Left ventricle myocardium inferior (tissue), 1 donor: ENCODE data around the gene KRT77. TPM values are rescaled to one million over a fixed set of nuclear protein-coding genes. Genes with fewer than 3 reads are reported as not detected.

Source experiments
- DNase-seq: peaks from one replicate; pipeline ENCODE4 v3.0.0-alpha.2; 2020
- H3K27ac ChIP-seq: fragments of 200-600 bp; replicated peaks from 2 replicates; pipeline ENCODE4 v1.8.0; 2021
- H3K27me3 ChIP-seq: fragments of 200-600 bp; 2 replicates; pipeline ENCODE4 v1.8.0; 2021; ENCODE audit warnings: low read depth
- H3K36me3 ChIP-seq: fragments of 200-600 bp; 2 replicates; pipeline ENCODE4 v1.8.0; 2021
- H3K4me1 ChIP-seq: fragments of 200-600 bp; 2 replicates; pipeline ENCODE4 v1.8.0; 2021
- H3K4me3 ChIP-seq: fragments of 200-600 bp; 2 replicates; pipeline ENCODE4 v1.8.0; 2021; ENCODE audit warnings: mild to moderate bottlenecking, moderate library complexity
- H3K9me3 ChIP-seq: fragments of 200-600 bp; replicated peaks from 2 replicates; pipeline ENCODE4 v1.8.0; 2021
- CTCF ChIP-seq: fragments of 200-600 bp; IDR thresholded peaks from 2 replicates; pipeline ENCODE4 v1.8.0; 2021; ENCODE audit warnings: antibody characterized with exemption, mild to moderate bottlenecking, borderline replicate concordance
- intact Hi-C: fragments of 100-400 bp; cut with micrococcal nuclease; formaldehyde crosslinking; loops from one replicate; pipeline ENCODE4 v1.11.0; 2022
- total RNA-seq: library from RNA; stranded (reverse); fragmentation: NEBNext Ultra II Directional; extraction: Animal tissue kit (Norgen Biotek cat#: 25700); gene quantifications from one replicate; pipeline ENCODE4 v1.2.1, GENCODE V29; 2021
- donor health status: DM: no; HTN: yes; CAD: no; lungs with severe emphysema.

Gene KRT77
- total RNA-seq, 1 donor from 2014 or later = not detected

GRCh38 chr12:52667509-52667908 is 35.8 kb downstream of the KRT77 start:
- no peak overlapping the region for H3K4me3 ChIP-seq
- intact Hi-C loops = no loop called here
- H3K9me3 ChIP-seq = no peaks in the 10 kb centered on the region
- H3K4me1 ChIP-seq = peaks cover under 1% of the 10 kb centered on the region
- peaks cover 50% of the 10 kb centered on the region for H3K27me3 ChIP-seq
- no peaks in the 10 kb centered on the region for H3K36me3 ChIP-seq
- peak; percentile 50 for TF ChIP-seq CTCF
- no peak overlapping the region for H3K27ac ChIP-seq
- DNase-seq = no peak

- no peaks in the 10 kb centered on the region for H3K9me3 ChIP-seq
- no peak for DNase-seq
- no peak overlapping the region for H3K27ac ChIP-seq
- intact Hi-C loops = no loop called here
- H3K36me3 ChIP-seq = no peaks in the 10 kb centered on the region
- H3K27me3 ChIP-seq = peaks cover 55% of the 10 kb centered on the region
- H3K4me3 ChIP-seq = no peak overlapping the region
- no peak for TF ChIP-seq CTCF
- H3K4me1 ChIP-seq = peaks cover 7% of the 10 kb centered on the region
Observed at GRCh38 chr12:52666471-52666870, 36.9 kb downstream of the KRT77 start.

GRCh38 chr12:52663420-52663819 is 39.9 kb downstream of the KRT77 start:
- DNase-seq = no peak
- peaks cover 7% of the 10 kb centered on the region for H3K4me1 ChIP-seq
- intact Hi-C loops = no loop called here
- no peak for TF ChIP-seq CTCF
- no peak overlapping the region for H3K4me3 ChIP-seq
- no peak overlapping the region for H3K27ac ChIP-seq
- H3K9me3 ChIP-seq = no peaks in the 10 kb centered on the region
- H3K36me3 ChIP-seq = no peaks in the 10 kb centered on the region
- peaks cover 50% of the 10 kb centered on the region for H3K27me3 ChIP-seq

GRCh38 chr12:52662918-52663229 is 40.5 kb downstream of the KRT77 start:
- no peaks in the 10 kb centered on the region for H3K36me3 ChIP-seq
- intact Hi-C loops = no loop called here
- DNase-seq = no peak
- H3K27me3 ChIP-seq = peaks cover 50% of the 10 kb centered on the region
- no peaks in the 10 kb centered on the region for H3K9me3 ChIP-seq
- H3K4me1 ChIP-seq = peaks cover 7% of the 10 kb centered on the region
- TF ChIP-seq CTCF = no peak
- no peak overlapping the region for H3K27ac ChIP-seq
- no peak overlapping the region for H3K4me3 ChIP-seq

- no peaks in the 10 kb centered on the region for H3K9me3 ChIP-seq
- peaks cover 50% of the 10 kb centered on the region for H3K27me3 ChIP-seq
- H3K27ac ChIP-seq = no peak overlapping the region
- no peak overlapping the region for H3K4me3 ChIP-seq
- no peak for TF ChIP-seq CTCF
- no peak for DNase-seq
- H3K36me3 ChIP-seq = no peaks in the 10 kb centered on the region
- intact Hi-C loops = no loop called here
- peaks cover 8% of the 10 kb centered on the region for H3K4me1 ChIP-seq
Observed at GRCh38 chr12:52662093-52662917, 41.0 kb downstream of the KRT77 start.
